Measurements from ENCODE around the gene C16orf95. TPM values are rescaled to one million over a fixed set of nuclear protein-coding genes. Genes with fewer than 3 reads are reported as not detected.

The C16orf95 gene
- total and polyA plus RNA-seq, 4 donors, result 2.0 to 6.2 (median 4.6) TPM

DNA sequence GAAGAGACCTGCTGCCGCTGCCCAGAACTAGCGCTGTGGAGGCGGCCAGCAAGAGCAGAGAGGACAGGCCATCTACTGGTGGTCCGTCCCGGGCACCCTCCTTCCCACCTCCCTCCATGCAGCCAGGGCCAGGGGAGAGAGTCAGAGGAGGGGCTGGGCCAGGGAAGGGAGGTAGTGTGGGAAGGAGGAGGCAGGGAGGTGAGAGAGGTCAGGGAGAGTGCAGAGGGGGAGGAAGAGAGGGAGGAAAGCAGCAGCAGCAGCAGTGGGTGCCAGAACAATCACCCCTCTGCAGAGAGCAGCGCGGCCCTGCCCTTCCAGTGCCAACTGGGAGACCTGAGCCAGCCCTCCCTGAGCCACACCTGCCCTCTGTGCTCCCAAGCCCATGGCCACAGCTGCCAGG lies 6.6 kb downstream of the C16orf95 start:
- DNase-seq (ENCODE audit: low spot score), result no peak
- H3K36me3 ChIP-seq (ENCODE audit: control insufficient read depth in 4 of 4, insufficient read depth in 3 of 4, low read depth in 1 of 4, low read length in 3 of 4), result no peaks in the 10 kb centered on the region
- H3K27me3 ChIP-seq (ENCODE audit: control insufficient read depth in 4 of 4, insufficient read depth in 4 of 4, low read length in 3 of 4), result no peaks in the 10 kb centered on the region
- no peak overlapping the region for H3K4me3 ChIP-seq (ENCODE audit: low read depth in 1 of 3, low read length in 3 of 3)
- no peak overlapping the region for H3K27ac ChIP-seq (ENCODE audit: low read depth in 1 of 2, low read length in 2 of 2)
- H3K4me1 ChIP-seq (ENCODE audit: control insufficient read depth in 4 of 4, insufficient read depth in 4 of 4, low read length in 3 of 4), result no peaks in the 10 kb centered on the region
- WGBS, result 94% methylated on average over 7 of the region's 7 CpGs
- TF ChIP-seq GABPA (IDR thresholded peaks at IDR 0.05 in 1 of 2, conservative IDR thresholded peaks at IDR 0.05 in 1 of 2) (no peak), RAD21 (IDR thresholded peaks at IDR 0.05) (no peak), NR2F2 (IDR thresholded peaks at IDR 0.05) (no peak), CTCF (IDR thresholded peaks at IDR 0.05; ENCODE audit: low read depth, low read length, missing input control) (no peak), HNF4G (IDR thresholded peaks at IDR 0.05) (no peak), RXRA (IDR thresholded peaks at IDR 0.05) (no peak), FOXA2 (IDR thresholded peaks at IDR 0.05) (no peak), TAF1 (conservative IDR thresholded peaks at IDR 0.05) (no peak), JUND (IDR thresholded peaks at IDR 0.05) (no peak), EGR1 (IDR thresholded peaks at IDR 0.05; ENCODE audit: low read depth in 2 of 2) (no peak)
- TF ChIP-seq, protein P1, sequence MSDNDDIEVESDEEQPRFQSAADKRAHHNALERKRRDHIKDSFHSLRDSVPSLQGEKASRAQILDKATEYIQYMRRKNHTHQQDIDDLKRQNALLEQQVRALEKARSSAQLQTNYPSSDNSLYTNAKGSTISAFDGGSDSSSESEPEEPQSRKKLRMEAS (IDR thresholded peaks at IDR 0.05), result no peak
- TF ChIP-seq, protein P2, sequence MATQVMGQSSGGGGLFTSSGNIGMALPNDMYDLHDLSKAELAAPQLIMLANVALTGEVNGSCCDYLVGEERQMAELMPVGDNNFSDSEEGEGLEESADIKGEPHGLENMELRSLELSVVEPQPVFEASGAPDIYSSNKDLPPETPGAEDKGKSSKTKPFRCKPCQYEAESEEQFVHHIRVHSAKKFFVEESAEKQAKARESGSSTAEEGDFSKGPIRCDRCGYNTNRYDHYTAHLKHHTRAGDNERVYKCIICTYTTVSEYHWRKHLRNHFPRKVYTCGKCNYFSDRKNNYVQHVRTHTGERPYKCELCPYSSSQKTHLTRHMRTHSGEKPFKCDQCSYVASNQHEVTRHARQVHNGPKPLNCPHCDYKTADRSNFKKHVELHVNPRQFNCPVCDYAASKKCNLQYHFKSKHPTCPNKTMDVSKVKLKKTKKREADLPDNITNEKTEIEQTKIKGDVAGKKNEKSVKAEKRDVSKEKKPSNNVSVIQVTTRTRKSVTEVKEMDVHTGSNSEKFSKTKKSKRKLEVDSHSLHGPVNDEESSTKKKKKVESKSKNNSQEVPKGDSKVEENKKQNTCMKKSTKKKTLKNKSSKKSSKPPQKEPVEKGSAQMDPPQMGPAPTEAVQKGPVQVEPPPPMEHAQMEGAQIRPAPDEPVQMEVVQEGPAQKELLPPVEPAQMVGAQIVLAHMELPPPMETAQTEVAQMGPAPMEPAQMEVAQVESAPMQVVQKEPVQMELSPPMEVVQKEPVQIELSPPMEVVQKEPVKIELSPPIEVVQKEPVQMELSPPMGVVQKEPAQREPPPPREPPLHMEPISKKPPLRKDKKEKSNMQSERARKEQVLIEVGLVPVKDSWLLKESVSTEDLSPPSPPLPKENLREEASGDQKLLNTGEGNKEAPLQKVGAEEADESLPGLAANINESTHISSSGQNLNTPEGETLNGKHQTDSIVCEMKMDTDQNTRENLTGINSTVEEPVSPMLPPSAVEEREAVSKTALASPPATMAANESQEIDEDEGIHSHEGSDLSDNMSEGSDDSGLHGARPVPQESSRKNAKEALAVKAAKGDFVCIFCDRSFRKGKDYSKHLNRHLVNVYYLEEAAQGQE (IDR thresholded peaks at IDR 0.05), result no peak
- peaks cover 0 to 4% (median 0%) of the 10 kb centered on the region in 4 donors for H3K9me3 ChIP-seq (ENCODE audit: control insufficient read depth in 4 of 4, low read length in 3 of 4)
- H3K9ac ChIP-seq (ENCODE audit: low read depth in 1 of 2, low read length in 2 of 2), result no peak overlapping the region

DNA sequence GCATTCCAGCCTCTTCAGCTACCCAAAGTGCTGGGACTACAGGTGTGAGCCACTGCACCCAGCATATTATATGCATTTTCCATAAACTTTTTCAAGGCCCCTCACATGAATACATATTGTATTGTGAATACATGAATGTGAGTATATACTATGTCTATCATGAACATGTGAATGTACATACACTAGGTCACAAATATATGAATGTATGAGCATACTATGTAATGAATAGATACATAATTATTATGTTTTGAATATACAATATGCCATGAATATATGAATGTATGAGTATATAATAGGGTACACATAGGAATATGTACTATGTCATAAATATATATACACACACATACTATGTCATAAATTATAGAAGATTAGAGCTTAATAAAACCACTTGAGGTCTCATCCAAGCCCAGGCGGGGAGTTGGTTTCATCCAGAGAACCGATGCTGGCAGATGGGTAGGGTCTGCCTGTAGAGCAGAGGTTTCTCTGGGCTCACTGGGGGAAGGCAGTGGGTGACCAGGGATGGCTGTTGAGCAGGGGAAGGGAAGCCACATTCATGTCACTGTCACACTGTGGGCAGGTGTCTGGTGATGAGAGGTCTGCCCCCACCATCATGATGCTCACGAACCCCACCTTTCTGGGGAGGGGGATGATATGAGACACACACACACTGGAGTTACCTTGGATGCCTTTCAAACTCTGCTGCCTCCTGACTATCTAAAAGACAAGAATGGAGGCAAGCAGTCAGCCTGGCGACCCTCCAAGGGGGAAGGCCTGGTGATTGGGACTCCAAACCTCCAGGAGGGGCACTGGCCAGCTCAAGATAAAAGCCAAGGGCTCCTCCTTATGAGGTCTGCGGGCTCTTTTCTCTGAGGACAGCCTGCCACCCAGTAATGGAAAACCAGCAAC lies 7.3 kb downstream of the C16orf95 start:
- WGBS, result 90% methylated on average over 5 of the region's 5 CpGs
- no peak overlapping the region for H3K27ac ChIP-seq (ENCODE audit: low read depth in 1 of 2, low read length in 2 of 2)
- no peak overlapping the region for H3K9ac ChIP-seq (ENCODE audit: low read depth in 1 of 2, low read length in 2 of 2)
- H3K4me3 ChIP-seq (ENCODE audit: low read depth in 1 of 3, low read length in 3 of 3), result no peak overlapping the region
- DNase-seq (ENCODE audit: low spot score), result peak; percentile 59
- no peaks in the 10 kb centered on the region for H3K36me3 ChIP-seq (ENCODE audit: control insufficient read depth in 4 of 4, insufficient read depth in 3 of 4, low read depth in 1 of 4, low read length in 3 of 4)
- H3K9me3 ChIP-seq (ENCODE audit: control insufficient read depth in 4 of 4, low read length in 3 of 4), result peaks cover 0 to 4% (median 0%) of the 10 kb centered on the region in 4 donors
- H3K4me1 ChIP-seq (ENCODE audit: control insufficient read depth in 4 of 4, insufficient read depth in 4 of 4, low read length in 3 of 4), result no peaks in the 10 kb centered on the region
- H3K27me3 ChIP-seq (ENCODE audit: control insufficient read depth in 4 of 4, insufficient read depth in 4 of 4, low read length in 3 of 4), result no peaks in the 10 kb centered on the region
- no peak for TF ChIP-seq CTCF (IDR thresholded peaks at IDR 0.05; ENCODE audit: low read depth, low read length, missing input control)
- no peak for TF ChIP-seq SP1 (IDR thresholded peaks at IDR 0.05)
- TF ChIP-seq EGR1 (IDR thresholded peaks at IDR 0.05; ENCODE audit: low read depth in 2 of 2), result no peak
- no peak for TF ChIP-seq NR2F2 (IDR thresholded peaks at IDR 0.05)
- no peak for TF ChIP-seq TAF1 (conservative IDR thresholded peaks at IDR 0.05)
- TF ChIP-seq FOXA1 (IDR thresholded peaks at IDR 0.05), result no peak
- no peak for TF ChIP-seq JUND (IDR thresholded peaks at IDR 0.05)
- TF ChIP-seq, protein P3, sequence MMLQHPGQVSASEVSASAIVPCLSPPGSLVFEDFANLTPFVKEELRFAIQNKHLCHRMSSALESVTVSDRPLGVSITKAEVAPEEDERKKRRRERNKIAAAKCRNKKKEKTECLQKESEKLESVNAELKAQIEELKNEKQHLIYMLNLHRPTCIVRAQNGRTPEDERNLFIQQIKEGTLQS (IDR thresholded peaks at IDR 0.05), result no peak
- TF ChIP-seq GABPA (IDR thresholded peaks at IDR 0.05 in 1 of 2, conservative IDR thresholded peaks at IDR 0.05 in 1 of 2), result no peak
- no peak for TF ChIP-seq YY1 (IDR thresholded peaks at IDR 0.05)
- no peak for TF ChIP-seq RXRA (IDR thresholded peaks at IDR 0.05)
- TF ChIP-seq, protein P2 (IDR thresholded peaks at IDR 0.05), result no peak
- TF ChIP-seq RAD21 (IDR thresholded peaks at IDR 0.05), result no peak

Data from liver (tissue), 9 donors.